Fibroblast of lung (primary cell): ENCODE results near the gene TMEM135.

Source experiments
- CTCF ChIP-seq, 2 donors: IDR thresholded peaks in 1 of 2; conservative IDR thresholded peaks in 1 of 2; 1 replicate in 1 of 2; 2 replicates in 1 of 2; pipeline ENCODE4 v1.5.1; 2011 to 2012; ENCODE audit warnings: low read length in 2 of 2, control low read depth in 1 of 2, inconsistent platforms in 1 of 2, low read depth in 1 of 2, mild to moderate bottlenecking in 1 of 2
- EZH2 ChIP-seq: IDR thresholded peaks from 2 replicates; pipeline ENCODE4 v1.5.1; 2012; ENCODE audit warnings: low read length, control low read depth, mild to moderate bottlenecking; ENCODE audit errors: missing control alignments

GRCh38 chr11:87015645-87016044, 22.1 kb upstream of the TMEM135 start:
- TF ChIP-seq CTCF (conservative IDR thresholded peaks at IDR 0.05 in 1 of 2, IDR thresholded peaks at IDR 0.05 in 1 of 2; ENCODE audit: low read depth in 1 of 2, low read length in 2 of 2) (no peak), EZH2 (no peak)
